ENCODE results near the gene C11orf54. TPM values are rescaled to one million over a fixed set of nuclear protein-coding genes. Genes with fewer than 3 reads are reported as not detected.

The C11orf54 gene
- total RNA-seq, 1 experiment from 2014 or later: 18.0 TPM

GRCh38 chr11:93747122-93747521 is 5.7 kb downstream of the C11orf54 start:
- no CpG with 5 or more reads among the region's 1 CpG for WGBS (ENCODE audit: extremely low coverage, insufficient read length, low lambda C conversion rate)
- no peak overlapping the region for H2BK5ac ChIP-seq (ENCODE audit: insufficient read length, low read length)
- peaks cover 14 to 23% of the 10 kb centered on the region in 2 experiments for H3K4me1 Mint-ChIP-seq
- H3K27me3 ChIP-seq (ENCODE audit: insufficient read depth, low read length): no peaks in the 10 kb centered on the region
- no peak overlapping the region for H4K91ac ChIP-seq (ENCODE audit: insufficient read length, low read depth, low read length)
- H3K4me2 ChIP-seq (ENCODE audit: insufficient read depth, insufficient read length, low read length): no peak overlapping the region
- no peak overlapping the region for H2AK5ac ChIP-seq (ENCODE audit: insufficient read length, low read length)
- H2BK20ac ChIP-seq (ENCODE audit: low read depth, low read length, poor library complexity, severe bottlenecking): no peak overlapping the region
- no peaks in the 10 kb centered on the region for H3K23me2 ChIP-seq (ENCODE audit: insufficient read length, low read depth, low read length, poor library complexity, severe bottlenecking)
- H2AFZ ChIP-seq (ENCODE audit: low read length): no peak overlapping the region
- H3K27ac ChIP-seq (ENCODE audit: insufficient read length, low read depth, low read length): no peak overlapping the region
- no peak overlapping the region for H3K27ac Mint-ChIP-seq
- no peak overlapping the region for H3K4me3 Mint-ChIP-seq
- no peaks in the 10 kb centered on the region for H3K4me1 ChIP-seq (ENCODE audit: insufficient read depth, low read length)
- no peak overlapping the region for H3K23ac ChIP-seq (ENCODE audit: insufficient read length, low read depth, low read length)
- H4K5ac ChIP-seq (ENCODE audit: insufficient read length, low read depth, low read length): no peak overlapping the region
- no peaks in the 10 kb centered on the region for H3K79me1 ChIP-seq (ENCODE audit: insufficient read depth, low read depth, low read length, poor library complexity, severe bottlenecking)
- no peak overlapping the region for H3K4ac ChIP-seq (ENCODE audit: low read depth, low read length)
- H3K56ac ChIP-seq (ENCODE audit: insufficient read length, low read depth, low read length): no peak overlapping the region
- H3T11ph ChIP-seq (ENCODE audit: low read length): no peak overlapping the region
- H3K9me3 ChIP-seq (ENCODE audit: control insufficient read depth, low read depth, low read length): no peaks in the 10 kb centered on the region
- H2BK12ac ChIP-seq (ENCODE audit: insufficient read length, low read depth, low read length): no peak overlapping the region
- H3K14ac ChIP-seq (ENCODE audit: insufficient read depth, low read length): no peak overlapping the region
- H4K8ac ChIP-seq (replicated peaks; ENCODE audit: insufficient read length, low read depth, low read length): no peak overlapping the region
- H4K20me1 ChIP-seq (ENCODE audit: control insufficient read depth, insufficient read depth, insufficient read length): no peaks in the 10 kb centered on the region
- DNase-seq: no peak
- H3K9me3 Mint-ChIP-seq: no peaks in the 10 kb centered on the region
- peaks cover 0 to 15% (median 3%) of the 10 kb centered on the region in 3 experiments; a peak in 3 of 7 replicates for H3K36me3 Mint-ChIP-seq (ENCODE audit: insufficient read depth in 1 of 3, low read depth in 3 of 3)
- no peak overlapping the region for H2BK15ac ChIP-seq (ENCODE audit: low read depth, low read length)
- no peak overlapping the region for H3K18ac ChIP-seq (ENCODE audit: insufficient read length, low read depth, low read length)
- no peak overlapping the region for H2BK120ac ChIP-seq (ENCODE audit: low read depth, low read length, poor library complexity, severe bottlenecking)
- TF ChIP-seq CTCF (conservative IDR thresholded peaks at IDR 0.05): no peak
- no peaks in the 10 kb centered on the region for H3K27me3 Mint-ChIP-seq (ENCODE audit: low read depth)
- no peaks in the 10 kb centered on the region; the same call in 1 of the 2 replicates for H3K79me2 ChIP-seq (ENCODE audit: insufficient read depth, low read length)
- H3K9ac ChIP-seq (ENCODE audit: extremely low read depth, insufficient read length, low read length): no peak overlapping the region
